ENCODE results near the gene TYW3.
"Not testable (repeated sequence)": the region's sequence is repeated elsewhere in the genome, so short reads cannot be mapped to it uniquely, and the experiment has no call there.

The TYW3 gene

DNA sequence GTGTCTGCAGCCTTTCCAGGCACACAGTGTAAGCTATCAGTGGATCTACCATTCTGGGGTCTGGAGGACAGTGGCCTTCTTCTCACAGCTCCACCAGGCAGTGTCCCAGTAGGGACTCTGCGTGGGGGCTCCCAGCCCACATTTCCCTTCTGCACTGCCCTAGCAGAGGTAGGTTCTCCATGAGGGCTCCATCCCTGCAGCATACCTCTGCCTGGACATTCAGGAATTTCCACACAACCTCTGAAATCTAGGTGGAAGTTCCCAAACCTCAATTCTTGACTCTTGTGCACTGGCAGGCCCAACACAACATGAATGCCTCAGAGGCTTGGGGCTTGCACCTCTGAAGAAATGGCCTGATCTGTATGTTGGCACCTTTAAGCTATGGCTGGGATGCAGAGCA, 6.9 kb upstream of the TYW3 start:
- DNase-seq (ENCODE audit: low read depth, low spot score): no peak
- TF ChIP-seq CTCF (IDR thresholded peaks at IDR 0.05; ENCODE audit: low read depth, low read length): no peak
- H3K4me3 ChIP-seq (ENCODE audit: low read depth, low read length): no peak overlapping the region
- in situ Hi-C loops (cut with HindIII; ENCODE audit: low sequenced_read_pairs): no loop called here

GRCh38 chr1:74728736-74729135, 4.2 kb upstream of the TYW3 start:
- no peak for TF ChIP-seq CTCF (IDR thresholded peaks at IDR 0.05; ENCODE audit: low read depth, low read length)
- no peak for DNase-seq (ENCODE audit: low read depth, low spot score)
- no peak overlapping the region for H3K4me3 ChIP-seq (ENCODE audit: low read depth, low read length)
- in situ Hi-C loops (cut with HindIII; ENCODE audit: low sequenced_read_pairs): no loop called here

DNA sequence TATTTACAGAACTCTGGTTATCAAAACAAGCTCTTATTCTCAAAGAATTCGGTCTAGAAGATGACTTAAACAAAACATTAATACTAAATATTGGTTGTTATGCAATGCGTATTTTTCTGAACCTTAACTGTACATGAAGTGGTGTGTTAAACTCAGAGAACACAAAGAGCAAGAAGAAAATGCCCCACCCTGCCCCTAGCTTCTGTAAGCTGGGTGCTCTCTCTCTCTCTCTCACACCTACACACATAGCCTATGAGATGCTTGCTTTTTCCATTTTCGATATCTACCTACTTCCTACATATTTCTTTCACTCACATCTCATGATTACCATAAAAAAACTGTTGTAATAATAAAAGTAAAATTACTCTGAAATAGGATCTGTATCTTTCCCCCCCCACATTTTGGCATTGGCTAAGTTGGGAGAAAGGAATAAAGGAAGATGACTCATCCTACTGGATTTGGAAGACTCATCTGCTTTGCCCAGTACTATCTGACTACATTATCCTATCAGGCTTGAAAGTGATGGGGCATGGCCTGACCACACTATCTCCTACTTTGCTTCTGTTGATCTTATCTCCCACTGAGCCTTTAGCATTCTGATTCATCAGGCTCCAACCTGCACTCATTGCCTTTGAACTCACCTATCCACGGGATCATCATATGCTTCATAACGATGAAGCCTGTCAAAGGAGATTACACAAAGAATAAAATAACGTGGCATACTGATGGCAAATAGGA, 3.0 kb upstream of the TYW3 start:
- no peak for TF ChIP-seq CTCF (IDR thresholded peaks at IDR 0.05; ENCODE audit: low read depth, low read length)
- peak; percentile 29 for DNase-seq (ENCODE audit: low read depth, low spot score)
- in situ Hi-C loops (cut with HindIII; ENCODE audit: low sequenced_read_pairs): no loop called here
- H3K4me3 ChIP-seq (ENCODE audit: low read depth, low read length): no peak overlapping the region

GRCh38 chr1:74731399-74732052, 1.4 kb upstream of the TYW3 start:
- DNase-seq (ENCODE audit: low read depth, low spot score): no peak
- in situ Hi-C loops (cut with HindIII; ENCODE audit: low sequenced_read_pairs): no loop called here
- TF ChIP-seq CTCF (IDR thresholded peaks at IDR 0.05; ENCODE audit: low read depth, low read length): no peak
- peak overlapping the region; percentile 95 for H3K4me3 ChIP-seq (ENCODE audit: low read depth, low read length)

DNA sequence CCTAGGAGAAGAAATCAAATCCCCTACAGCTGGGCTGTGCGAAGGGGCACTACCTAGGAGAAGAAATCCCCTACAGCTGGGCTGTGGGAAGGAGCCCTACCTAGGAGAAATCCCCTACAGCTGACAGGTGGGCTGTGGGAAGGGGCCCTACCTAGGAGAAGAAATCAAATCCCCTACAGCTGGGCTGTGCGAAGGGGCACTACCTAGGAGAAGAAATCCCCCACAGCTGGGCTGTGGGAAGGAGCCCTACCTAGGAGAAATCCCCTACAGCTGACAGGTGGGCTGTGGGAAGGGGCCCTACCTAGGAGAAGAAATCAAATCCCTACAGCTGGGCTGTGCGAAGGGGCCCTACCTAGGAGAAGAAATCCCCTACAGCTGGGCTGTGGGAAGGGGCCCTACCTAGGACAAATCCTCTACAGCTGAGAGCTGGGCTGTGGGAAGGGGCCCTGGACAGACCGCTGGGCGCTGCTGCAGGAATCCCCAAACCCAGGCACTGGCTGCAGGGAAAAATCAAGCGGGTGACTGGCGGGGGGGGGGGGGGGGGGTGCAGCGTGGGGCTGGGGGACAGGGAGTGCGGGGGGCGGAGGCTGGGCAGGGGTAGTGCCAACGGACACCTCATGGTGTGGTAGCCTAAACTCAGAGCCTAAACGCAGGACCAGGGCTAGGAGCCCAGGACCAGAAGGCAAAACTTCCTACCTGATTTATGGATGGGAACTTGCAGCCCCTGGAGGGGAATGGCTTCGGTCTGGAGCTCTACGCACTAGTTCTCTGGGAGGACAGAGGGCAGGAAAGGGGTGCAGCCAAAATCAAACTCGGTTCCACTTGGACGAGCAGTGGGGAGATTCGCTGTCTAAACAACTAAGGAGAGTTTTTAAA, 643 bp upstream of the TYW3 start:
- H3K4me3 ChIP-seq (ENCODE audit: low read depth, low read length): peak overlapping the region; percentile 95
- in situ Hi-C loops (cut with HindIII; ENCODE audit: low sequenced_read_pairs); DNase-seq (ENCODE audit: low read depth, low spot score): not testable (repeated sequence)

DNA sequence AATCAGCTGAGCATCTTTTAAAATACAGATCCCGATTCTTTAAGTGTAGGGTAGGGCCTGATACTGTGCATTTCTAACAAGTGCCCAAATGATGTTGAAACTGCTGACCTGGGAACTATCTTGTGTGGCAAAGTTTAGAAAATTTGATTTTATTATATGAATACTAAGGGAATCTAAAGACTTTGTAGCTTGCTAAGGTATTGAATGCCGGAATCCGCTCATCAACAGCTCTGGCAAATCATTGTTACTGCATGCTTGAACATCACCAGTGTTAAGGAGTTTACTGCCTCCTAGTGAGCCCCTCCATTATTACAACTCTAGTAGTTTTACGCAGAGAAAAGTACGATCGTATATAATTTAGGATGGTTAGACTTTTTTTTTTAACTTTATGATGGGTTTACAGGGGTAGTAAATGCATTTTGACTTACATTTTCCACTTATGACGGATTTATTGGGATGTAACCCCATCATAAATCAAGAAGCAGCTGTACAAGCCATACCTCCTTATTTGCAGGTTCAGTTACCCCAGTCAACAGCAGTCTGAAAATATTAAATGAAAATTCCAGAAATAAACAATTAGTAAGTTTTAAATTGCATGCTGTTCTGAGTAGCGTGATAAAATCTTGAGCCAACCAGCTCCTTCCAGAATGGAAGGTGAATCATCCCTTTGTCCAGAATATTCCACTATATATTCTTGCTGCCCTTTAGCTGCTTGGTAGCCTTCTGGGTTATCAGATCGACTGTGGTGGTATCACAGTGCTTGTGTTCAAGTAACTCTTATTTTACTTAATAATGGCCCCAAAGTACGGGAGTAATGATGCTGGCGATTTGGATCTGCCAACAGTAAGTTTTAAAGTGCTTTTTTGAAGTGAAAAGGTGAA, 892 bp downstream of the TYW3 start:
- peak overlapping the region; percentile 95 for H3K4me3 ChIP-seq (ENCODE audit: low read depth, low read length)
- DNase-seq (ENCODE audit: low read depth, low spot score): peak; percentile 83
- peak; percentile 77 for TF ChIP-seq CTCF (IDR thresholded peaks at IDR 0.05; ENCODE audit: low read depth, low read length)
- in situ Hi-C loops (cut with HindIII; ENCODE audit: low sequenced_read_pairs): no loop called here
